HG03342 (cell line): Measurements from ENCODE around the gene MCAM.

Source experiments
- ATAC-seq: cut with Tn5 transposase; IDR thresholded peaks from one replicate; pipeline ENCODE4 v1.9.1; 2021; ENCODE audit warnings: mild to moderate bottlenecking, moderate library complexity; ENCODE audit not compliant: unreplicated experiment

The MCAM gene

GRCh38 chr11:119309953-119310681, 6.8 kb downstream of the MCAM start:
- ATAC-seq: no peak

- ATAC-seq: no peak
Observed at GRCh38 chr11:119309411-119309810, 7.5 kb downstream of the MCAM start.

DNA sequence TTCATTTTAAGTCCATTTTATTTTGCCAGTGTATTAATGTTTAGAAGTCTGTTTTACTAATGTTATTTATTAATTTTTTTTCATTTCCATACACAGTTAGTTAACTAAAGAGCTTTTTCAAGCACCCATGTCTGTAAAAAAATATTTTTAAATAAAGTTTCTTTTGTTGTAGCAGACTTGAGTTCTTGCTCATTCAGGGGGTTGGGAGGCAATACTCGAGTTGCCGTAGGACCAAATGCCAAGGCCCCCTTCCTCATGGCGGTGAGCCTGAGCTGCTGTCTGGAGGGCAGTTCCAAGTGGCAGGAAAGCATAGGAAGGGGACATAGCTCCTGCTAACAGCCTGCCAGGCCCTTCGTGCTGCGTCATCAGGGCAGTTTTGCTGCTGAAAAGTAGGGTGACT, 9.0 kb downstream of the MCAM start:
- ATAC-seq: no peak

DNA sequence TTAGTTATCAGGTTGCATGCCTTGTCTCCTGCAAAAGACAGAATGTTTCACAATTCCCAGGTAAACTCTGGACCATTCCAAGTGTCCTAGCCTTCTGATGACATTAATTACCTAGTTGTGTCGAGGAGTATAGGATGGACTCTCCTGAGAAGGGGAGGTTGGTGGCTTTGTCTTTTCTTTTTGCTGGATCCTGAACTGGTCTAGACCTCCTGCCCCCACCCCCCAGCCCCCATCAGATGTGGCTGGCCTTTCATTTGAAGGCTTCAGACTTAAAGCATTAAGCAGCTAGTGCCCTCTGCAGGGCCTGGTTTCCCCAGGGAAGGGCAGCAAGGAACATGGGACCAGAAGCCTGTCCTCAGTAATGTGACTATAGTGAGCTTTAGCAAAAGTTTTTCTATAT, 9.7 kb downstream of the MCAM start:
- ATAC-seq: no peak

- ATAC-seq: no peak
Observed at GRCh38 chr11:119306373-119306890, 10.5 kb downstream of the MCAM start.

DNA sequence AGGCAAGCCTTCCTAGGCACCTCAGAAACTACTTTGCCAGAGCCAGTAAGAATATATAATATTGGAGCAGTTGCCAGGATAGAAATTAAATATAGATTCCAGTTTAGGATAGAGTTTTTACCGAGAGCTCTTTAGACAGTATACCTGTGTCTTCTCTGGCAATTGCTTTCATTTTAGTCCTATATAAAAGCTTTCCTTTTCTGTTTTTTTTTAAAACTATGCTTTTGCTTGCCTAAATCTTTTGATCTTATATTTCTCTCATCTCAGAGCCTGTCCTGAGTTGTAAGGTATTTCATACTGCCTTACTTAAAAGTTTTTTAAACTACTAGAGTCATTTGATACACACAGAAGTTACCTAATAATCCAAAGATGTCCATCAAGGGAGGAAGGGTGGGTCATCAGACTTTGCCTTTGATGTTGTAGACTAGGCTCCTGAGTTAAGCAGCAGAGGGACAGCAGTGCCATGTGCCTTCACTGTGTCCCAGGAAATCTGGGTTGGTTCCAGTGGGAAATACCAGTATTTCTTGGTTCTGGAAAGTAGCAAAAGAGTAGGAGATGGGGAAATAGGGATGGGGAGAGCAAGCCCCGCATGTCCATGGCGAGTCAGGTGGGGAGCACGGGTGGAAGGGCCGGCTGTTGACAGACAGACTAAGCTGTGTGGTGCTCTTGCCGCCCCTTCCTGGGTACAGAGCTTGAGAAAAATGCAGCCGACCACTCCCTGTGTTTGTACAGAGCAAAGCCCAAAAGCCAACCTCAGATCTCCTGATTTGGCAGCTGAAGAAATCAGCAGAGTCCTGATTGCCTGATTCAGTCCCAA, 11.2 kb downstream of the MCAM start:
- no peak for ATAC-seq

- ATAC-seq: no peak
Observed at GRCh38 chr11:119303227-119303718, 13.7 kb downstream of the MCAM start.

DNA sequence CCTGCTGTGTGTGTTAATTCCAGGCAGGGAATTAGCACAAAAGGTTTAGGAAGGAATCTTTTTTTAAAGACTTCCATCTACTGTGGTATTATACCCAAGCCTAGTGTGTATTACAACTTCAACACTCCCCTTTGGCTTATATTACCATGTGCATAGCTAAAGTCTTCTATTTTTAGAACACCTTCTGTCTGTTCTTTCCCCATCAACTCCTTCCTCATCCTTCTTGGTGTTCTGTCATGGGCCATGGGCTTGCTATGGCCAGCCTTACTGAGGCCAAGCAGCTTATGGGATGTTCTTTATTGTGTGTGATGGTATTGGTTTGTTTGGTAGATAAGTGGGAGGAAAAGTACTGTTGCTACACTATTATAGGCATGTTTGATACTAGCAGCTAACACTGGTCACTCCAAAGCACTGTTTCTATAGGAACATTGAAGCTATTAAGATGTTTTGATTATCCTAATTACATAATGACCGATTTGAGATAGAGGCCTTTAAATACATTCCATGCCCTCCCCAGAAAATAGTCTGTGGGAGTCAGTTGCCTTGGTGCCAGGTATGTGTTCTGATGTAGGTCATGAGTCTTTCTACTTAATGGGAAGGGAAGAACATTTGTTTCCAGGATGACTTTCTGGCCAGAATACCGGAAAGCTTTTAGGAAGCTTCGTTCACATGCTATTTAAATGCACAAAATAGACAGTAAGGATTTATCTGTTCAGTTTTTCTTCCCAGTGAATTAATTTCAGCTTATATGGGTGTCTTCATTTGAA, 16.5 kb downstream of the MCAM start:
- no peak for ATAC-seq

DNA sequence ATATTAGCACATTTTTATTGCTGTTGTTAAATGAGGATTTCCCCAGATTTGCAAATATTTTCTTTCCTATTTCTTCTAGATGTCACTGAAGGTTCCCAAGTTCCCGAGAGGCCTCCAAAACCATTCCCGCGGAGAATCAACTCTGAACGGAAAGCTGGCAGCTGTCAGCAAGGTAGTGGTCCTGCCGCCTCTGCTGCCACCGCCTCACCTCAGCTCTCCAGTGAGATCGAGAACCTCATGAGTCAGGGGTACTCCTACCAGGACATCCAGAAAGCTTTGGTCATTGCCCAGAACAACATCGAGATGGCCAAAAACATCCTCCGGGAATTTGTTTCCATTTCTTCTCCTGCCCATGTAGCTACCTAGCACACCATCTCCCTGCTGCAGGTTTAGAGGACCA, 17.5 kb downstream of the MCAM start:
- ATAC-seq: no peak

DNA sequence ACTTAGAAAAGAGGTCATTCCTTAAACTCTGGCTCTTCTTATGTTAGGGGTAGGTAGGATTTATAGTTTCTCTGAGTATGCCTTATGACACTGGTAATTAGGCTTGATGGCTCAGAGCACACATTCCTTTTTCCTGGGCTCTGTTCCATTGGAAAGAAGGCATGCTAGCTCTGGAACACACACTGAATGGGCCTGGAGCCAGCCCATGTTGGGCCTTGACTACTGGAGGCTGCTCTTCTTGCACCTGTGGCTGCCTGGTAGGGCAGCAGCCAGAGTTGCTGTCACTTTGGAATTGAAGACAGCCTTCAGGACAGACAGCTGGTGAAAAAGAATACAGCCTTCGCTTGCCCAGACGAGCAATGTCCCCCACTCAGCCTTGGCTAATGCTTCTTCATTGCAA, 18.2 kb downstream of the MCAM start:
- no peak for ATAC-seq

- no peak for ATAC-seq
Observed at GRCh38 chr11:119297938-119298337, 19.0 kb downstream of the MCAM start.

DNA sequence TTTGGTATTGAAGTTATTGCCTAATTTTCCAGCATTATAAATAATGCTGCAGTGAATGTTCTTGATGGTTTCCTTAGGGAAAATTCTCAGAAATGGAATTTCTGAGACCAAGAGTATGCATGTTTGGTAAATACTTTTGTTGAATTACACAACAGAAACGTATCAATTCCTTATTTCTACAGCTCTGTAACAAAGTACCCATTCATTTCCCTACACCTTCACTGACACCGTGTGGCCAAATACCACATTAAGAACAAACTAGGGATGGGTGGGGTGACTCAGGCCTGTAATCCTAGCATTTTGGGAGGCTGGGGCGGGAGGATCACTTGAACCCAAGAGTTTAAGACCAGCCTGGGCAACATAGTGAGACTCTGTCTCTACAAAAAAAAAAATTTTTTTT, 21.8 kb downstream of the MCAM start:
- ATAC-seq: no peak

DNA sequence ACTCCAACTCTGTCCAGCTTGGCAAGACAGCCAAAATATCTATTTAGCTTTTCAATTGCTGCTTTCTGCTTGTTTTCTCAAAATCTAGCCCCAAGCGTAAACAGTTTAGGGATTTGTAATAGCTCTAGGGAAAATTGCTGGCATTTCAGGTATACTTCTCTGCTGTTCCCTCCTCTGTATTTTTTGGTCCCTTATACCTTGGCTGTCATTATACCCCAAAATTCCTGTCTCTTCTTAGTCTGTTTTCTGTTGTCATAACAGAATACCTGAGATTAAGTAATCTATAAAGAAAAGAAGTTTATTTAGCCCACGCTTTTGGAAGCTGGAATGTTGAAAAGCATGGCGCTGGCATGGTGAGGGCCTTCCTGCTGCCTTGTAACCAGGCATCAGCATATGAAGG, 23.5 kb downstream of the MCAM start:
- no peak for ATAC-seq

GRCh38 chr11:119290894-119291497, 25.9 kb downstream of the MCAM start:
- no peak for ATAC-seq

DNA sequence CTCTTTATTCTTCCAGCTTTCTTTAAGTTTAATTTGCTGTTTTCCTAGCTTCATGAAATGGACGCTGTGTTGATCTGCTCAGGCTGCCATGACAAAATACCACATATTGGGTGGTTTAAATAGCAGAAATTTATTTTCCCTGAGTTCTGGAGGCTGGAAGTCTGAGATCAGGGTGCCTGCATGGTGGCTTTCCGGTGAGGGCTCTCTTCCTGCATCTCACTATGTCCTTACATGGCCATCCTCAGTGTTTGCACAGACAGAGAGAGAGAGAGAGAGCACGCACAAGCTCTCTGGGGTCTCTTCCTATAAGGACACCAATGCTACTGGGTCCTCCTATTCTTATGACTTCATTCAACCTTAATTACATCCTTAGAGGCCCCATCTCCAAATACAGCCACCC, 28.7 kb downstream of the MCAM start:
- ATAC-seq: no peak

DNA sequence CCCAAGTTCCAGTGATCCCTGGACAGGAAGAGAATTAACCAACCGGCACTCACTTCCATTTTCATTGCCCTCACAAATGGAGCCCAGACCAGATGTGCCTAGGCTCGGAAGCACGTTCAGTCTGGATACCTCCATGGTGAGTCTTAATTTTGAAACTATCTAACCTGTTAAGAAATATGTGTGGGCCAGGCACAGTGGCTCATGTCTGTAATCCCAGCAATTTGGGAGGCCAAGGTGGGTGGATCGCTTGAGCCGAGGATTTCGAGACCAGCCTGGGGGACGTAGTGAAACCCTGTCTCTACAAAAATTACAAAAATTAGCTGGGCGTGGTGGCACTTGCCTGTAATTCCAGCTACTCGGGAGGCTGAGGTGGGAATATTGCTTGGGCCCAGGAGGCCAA, 31.5 kb downstream of the MCAM start:
- no peak for ATAC-seq

GRCh38 chr11:119284344-119285157, 32.4 kb downstream of the MCAM start:
- ATAC-seq: no peak

DNA sequence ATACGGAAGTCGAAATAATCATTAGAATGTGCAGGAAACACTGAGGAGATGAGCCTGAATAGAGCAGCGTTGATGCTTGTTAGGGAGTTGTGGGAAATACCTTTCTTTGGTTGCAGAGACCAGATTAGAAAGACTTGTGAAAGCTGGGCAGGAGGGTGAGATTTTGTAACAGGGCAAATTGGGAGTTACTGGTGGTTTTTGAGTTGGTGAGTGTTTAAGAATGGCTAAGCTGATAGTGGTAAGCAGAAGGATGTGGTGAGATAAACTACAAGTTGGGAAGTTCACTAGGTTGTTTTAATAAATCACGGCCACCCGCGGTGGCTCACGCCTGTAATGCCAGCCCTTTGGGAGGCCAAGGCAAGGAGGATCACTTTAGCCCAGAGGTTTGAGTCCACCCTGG, 34.4 kb downstream of the MCAM start:
- no peak for ATAC-seq

DNA sequence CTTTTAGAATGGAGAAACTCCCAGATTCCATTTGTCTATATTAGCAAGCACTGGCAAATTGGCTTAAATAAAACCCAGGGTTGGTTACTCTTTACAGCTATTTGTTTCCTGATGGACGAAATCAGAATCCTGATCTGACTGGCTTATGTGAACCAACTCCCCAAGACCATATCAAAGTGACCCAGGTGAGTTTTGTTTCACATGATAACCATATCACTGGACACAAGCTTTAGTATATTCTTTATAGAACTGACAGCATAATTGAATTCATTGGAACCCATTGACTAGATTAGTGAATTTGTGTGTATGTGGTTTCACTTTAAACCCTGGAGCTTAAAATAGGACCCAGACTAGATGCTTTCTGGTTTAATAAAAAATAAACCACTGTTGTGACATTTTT, 39.3 kb downstream of the MCAM start:
- no peak for ATAC-seq

- no peak for ATAC-seq
Observed at GRCh38 chr11:119273721-119274120, 43.2 kb downstream of the MCAM start.
